Adrenal gland (tissue), 12 donors: ENCODE results near the gene TMEM214. TPM values are rescaled to one million over a fixed set of nuclear protein-coding genes. Genes with fewer than 3 reads are reported as not detected.
A peak's percentile ranks its signal among the peaks of the same experiment; 100 is the strongest.

Experiments
- DNase-seq, 7 donors: peaks; one replicate each; pipeline ENCODE4 v3.0.0-alpha.2; 2019 to 2020
- H3K27ac ChIP-seq, 5 donors: fragments of 200-600 bp; sonication (generic) in 4 of 5; 1 replicate in 3 of 5; 2 replicates in 2 of 5; pipeline versions ENCODE4 v1.5.1 to v1.8.0; 2016 to 2020; ENCODE audit warnings: mild to moderate bottlenecking in 1 of 5
- H3K27me3 ChIP-seq: fragments of 200-600 bp; 2 replicates; pipeline ENCODE4 v1.8.0; 2021
- H3K36me3 ChIP-seq, 2 donors: fragments of 200-600 bp; replicated peaks in 1 of 2; 1 replicate in 1 of 2; 2 replicates in 1 of 2; pipeline versions ENCODE4 v1.5.1 to v1.8.0; 2018 to 2022
- H3K4me1 ChIP-seq, 2 donors: fragments of 200-600 bp; replicated peaks in 1 of 2; 1 replicate in 1 of 2; 2 replicates in 1 of 2; pipeline versions ENCODE4 v1.5.1 to v1.8.0; 2018 to 2021
- H3K4me3 ChIP-seq, 4 donors: fragments of 200-600 bp; sonication (generic) in 3 of 4; one replicate each; pipeline ENCODE4 v1.5.1; 2016 to 2018
- H3K9me3 ChIP-seq, 3 donors: fragments of 200-600 bp; sonication (generic) in 1 of 3; replicated peaks in 1 of 3; 1 replicate in 2 of 3; 2 replicates in 1 of 3; pipeline versions ENCODE4 v1.5.1 to v1.8.0; 2016 to 2021
- POLR2A ChIP-seq, 2 donors: fragments of 450-650 bp; IDR thresholded peaks; one replicate each; pipeline ENCODE4 v1.6.1; 2017; ENCODE audit warnings: antibody characterized with exemption in 2 of 2, mild to moderate bottlenecking in 2 of 2, moderate library complexity in 1 of 2
- WGBS, 4 donors: extraction: QIAGEN DNeasy Blood & Tissue Kit in 2 of 4; methylation state at CpG; one replicate each; pipeline versions ENCODE4 v1.1.5 to v1.1.7; 2013 to 2017; 5-methylcytosine and 5-hydroxymethylcytosine counted together
- intact Hi-C, 2 donors: fragments of 100-400 bp; cut with DNase I; formaldehyde crosslinking; loops; one replicate each; pipeline versions ENCODE4 v1.14.1 to v1.15.0; 2022 to 2023
- polyA plus RNA-seq, 3 donors: library from polyadenylated mRNA; stranded (reverse); fragments of 200-250 nt in 2 of 3; fragments of 350-450 nt in 1 of 3; fragmentation: Illumina TruSeq in 1 of 3; extraction: RNeasy Lipid Tissue Mini Kit (QIAGEN cat#74804) in 1 of 3; gene quantifications; one replicate each; pipeline ENCODE4 v1.2.3, GENCODE V29; 2013 to 2014
- total RNA-seq, 9 donors: library from RNA; depleted of rRNA in 4 of 9; stranded (reverse); fragments of >200 nt in 4 of 9; fragments of 120-200 nt in 1 of 9; fragmentation: NEBNext Ultra II Directional in 1 of 9; extraction: Animal tissue kit (Norgen Biotek cat#: 25700) in 1 of 9; gene quantifications; one replicate each; pipeline versions ENCODE4 v1.1.0 to v1.2.4, GENCODE V29; 2013 to 2023
- TF ChIP-seq, protein P1 (sequence below), 6 experiments: fragments of 450-650 bp in 4 of 6; fragments of 200-600 bp in 2 of 6; sonication (generic) in 1 of 6; IDR thresholded peaks; 1 replicate in 5 of 6; 2 replicates in 1 of 6; pipeline versions ENCODE4 v1.5.1 to v1.8.0; 2016 to 2021; ENCODE audit warnings: antibody characterized with exemption in 6 of 6, mild to moderate bottlenecking in 2 of 6, moderate library complexity in 1 of 6
- donor health status: healthy with polysubstance abuse.
- donor health status: Bipolar disorder and iron deficiency.
- donor health status: DM: yes; HTN: yes; CAD: no.
- donor health status: DM: no; HTN: no; CAD: no.
- donor health status: DM: no; HTN: no; CAD: no.
- donor health status: DM: yes; HTN: yes; CAD: no.

TMEM214 gene
- total and polyA plus RNA-seq, 12 donors: 25.2 to 124 (median 60.1) TPM

GRCh38 chr2:27016801-27017325 lies 15.9 kb upstream of the TMEM214 start:
- intact Hi-C loops: loop anchor here (1.0 to 10.0 kb wide), 3 partner anchors 54 to 182 kb away; no protein-coding TSS in a partner anchor
- Histone ChIP-seq H3K4me3 (no peak overlapping the region), H3K4me1 (peaks cover 0 to 23% of the 10 kb centered on the region in 2 donors), H3K27me3 (no peaks in the 10 kb centered on the region), H3K27ac (peak overlapping the region in 2 of 5 donors; percentile 28 to 69), H3K9me3 (no peaks in the 10 kb centered on the region), H3K36me3 (no peaks in the 10 kb centered on the region)
- 56 to 79% (median 62%) methylated on average over 3 of the region's 3 CpGs for WGBS, 4 donors
- TF ChIP-seq POLR2A (IDR thresholded peaks at IDR 0.05): no peak
- TF ChIP-seq, protein P1, sequence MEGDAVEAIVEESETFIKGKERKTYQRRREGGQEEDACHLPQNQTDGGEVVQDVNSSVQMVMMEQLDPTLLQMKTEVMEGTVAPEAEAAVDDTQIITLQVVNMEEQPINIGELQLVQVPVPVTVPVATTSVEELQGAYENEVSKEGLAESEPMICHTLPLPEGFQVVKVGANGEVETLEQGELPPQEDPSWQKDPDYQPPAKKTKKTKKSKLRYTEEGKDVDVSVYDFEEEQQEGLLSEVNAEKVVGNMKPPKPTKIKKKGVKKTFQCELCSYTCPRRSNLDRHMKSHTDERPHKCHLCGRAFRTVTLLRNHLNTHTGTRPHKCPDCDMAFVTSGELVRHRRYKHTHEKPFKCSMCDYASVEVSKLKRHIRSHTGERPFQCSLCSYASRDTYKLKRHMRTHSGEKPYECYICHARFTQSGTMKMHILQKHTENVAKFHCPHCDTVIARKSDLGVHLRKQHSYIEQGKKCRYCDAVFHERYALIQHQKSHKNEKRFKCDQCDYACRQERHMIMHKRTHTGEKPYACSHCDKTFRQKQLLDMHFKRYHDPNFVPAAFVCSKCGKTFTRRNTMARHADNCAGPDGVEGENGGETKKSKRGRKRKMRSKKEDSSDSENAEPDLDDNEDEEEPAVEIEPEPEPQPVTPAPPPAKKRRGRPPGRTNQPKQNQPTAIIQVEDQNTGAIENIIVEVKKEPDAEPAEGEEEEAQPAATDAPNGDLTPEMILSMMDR (IDR thresholded peaks at IDR 0.05): peak; percentile 45 to 80 (median 69)
- peak in 6 of 7 donors; percentile 43 to 78 (median 70) for DNase-seq

DNA sequence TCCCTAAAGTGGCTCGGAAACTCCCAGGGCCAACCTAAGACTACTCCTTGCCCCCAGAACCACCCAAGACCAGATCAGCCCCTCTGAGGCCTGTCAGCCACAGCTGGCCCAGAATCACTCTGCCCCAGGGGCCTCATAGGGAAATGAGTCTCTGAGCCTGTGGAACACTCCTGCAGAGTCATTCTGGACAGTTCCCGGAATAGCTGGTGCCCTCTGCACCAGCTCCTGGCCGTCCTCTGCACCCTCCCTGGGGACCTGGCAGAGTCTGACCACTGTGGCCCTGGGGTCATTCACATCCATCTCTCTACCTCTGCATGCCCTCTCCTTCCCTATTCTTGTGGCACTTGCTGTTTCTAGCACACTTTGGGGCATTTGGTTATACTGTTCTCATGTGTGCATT lies 14.6 kb upstream of the TMEM214 start:
- no peaks in the 10 kb centered on the region for H3K9me3 ChIP-seq
- no peaks in the 10 kb centered on the region for H3K27me3 ChIP-seq
- H3K4me1 ChIP-seq: peaks cover 0 to 23% of the 10 kb centered on the region in 2 donors
- H3K27ac ChIP-seq: no peak overlapping the region
- 72 to 100% (median 86%) methylated on average over 3 of the region's 3 CpGs for WGBS, 4 donors
- intact Hi-C loops: loop anchor here in 1 of 2 donors (10.0 kb wide), 1 partner anchor 183 kb away; no protein-coding TSS in a partner anchor
- no peak overlapping the region for H3K4me3 ChIP-seq
- no peak for DNase-seq
- TF ChIP-seq, protein P1 (IDR thresholded peaks at IDR 0.05): no peak
- TF ChIP-seq POLR2A (IDR thresholded peaks at IDR 0.05): no peak
- H3K36me3 ChIP-seq: peaks cover 0 to 2% of the 10 kb centered on the region in 2 donors

DNA sequence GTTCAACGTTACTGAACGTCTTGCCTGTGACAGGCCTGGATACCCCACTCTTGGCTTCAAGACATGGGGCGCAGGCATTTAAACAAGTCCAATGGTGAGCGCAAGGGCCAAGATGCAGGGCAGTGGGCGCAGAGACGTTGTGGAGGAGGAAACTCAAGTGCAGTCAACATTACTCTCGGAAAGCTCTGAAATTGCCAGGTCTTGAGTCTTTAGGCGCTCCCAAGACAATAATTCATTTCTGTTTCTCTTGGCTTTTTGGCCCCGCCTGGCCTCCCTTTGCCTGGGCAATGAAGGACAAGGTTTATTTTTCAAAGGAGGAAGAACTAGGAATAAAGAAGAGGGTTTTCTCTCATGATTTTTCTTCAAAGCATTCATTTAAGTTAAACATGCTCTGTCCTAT lies 13.3 kb upstream of the TMEM214 start:
- no peak overlapping the region for H3K4me3 ChIP-seq
- H3K36me3 ChIP-seq: peaks cover 0 to 12% of the 10 kb centered on the region in 2 donors
- DNase-seq: no peak
- H3K9me3 ChIP-seq: no peaks in the 10 kb centered on the region
- peak overlapping the region in 2 of 5 donors; percentile 41 to 75 for H3K27ac ChIP-seq
- TF ChIP-seq POLR2A (IDR thresholded peaks at IDR 0.05): no peak
- TF ChIP-seq, protein P1 (IDR thresholded peaks at IDR 0.05): no peak
- no peaks in the 10 kb centered on the region for H3K27me3 ChIP-seq
- WGBS, 4 donors: 82 to 93% (median 90%) methylated on average over 9 of the region's 9 CpGs
- H3K4me1 ChIP-seq: peaks cover 0 to 23% of the 10 kb centered on the region in 2 donors
- intact Hi-C loops: loop anchor here in 1 of 2 donors (10.0 kb wide), 1 partner anchor 185 kb away; no protein-coding TSS in a partner anchor

- intact Hi-C loops: loop anchor here in 1 of 2 donors (10.0 kb wide), 1 partner anchor 185 kb away; no protein-coding TSS in a partner anchor
- peak in 6 of 7 donors; percentile 46 to 81 (median 65) for DNase-seq
- H3K4me3 ChIP-seq: no peak overlapping the region
- no peaks in the 10 kb centered on the region for H3K9me3 ChIP-seq
- H3K27me3 ChIP-seq: no peaks in the 10 kb centered on the region
- TF ChIP-seq, protein P1 (IDR thresholded peaks at IDR 0.05): no peak
- TF ChIP-seq POLR2A (IDR thresholded peaks at IDR 0.05): no peak
- H3K4me1 ChIP-seq: peaks cover 0 to 23% of the 10 kb centered on the region in 2 donors
- 70 to 77% (median 72%) methylated on average over 9 of the region's 9 CpGs for WGBS, 4 donors
- H3K36me3 ChIP-seq: peaks cover 0 to 12% of the 10 kb centered on the region in 2 donors
- H3K27ac ChIP-seq: peak overlapping the region in 2 of 5 donors; percentile 41 to 75
Observed at GRCh38 chr2:27019931-27020855, 12.6 kb upstream of the TMEM214 start.
